Skeletal muscle tissue (tissue), 4 donors: ENCODE measurements around the gene SPSB1. TPM values are rescaled to one million over a fixed set of nuclear protein-coding genes. Genes with fewer than 3 reads are reported as not detected.
"Not testable (repeated sequence)": the region's sequence is repeated elsewhere in the genome, so short reads cannot be mapped to it uniquely, and the experiment has no call there.

Experiments
- H3K27ac ChIP-seq: one replicate; pipeline ENCODE4 v1.7.0; 2013; ENCODE audit warnings: mild to moderate bottlenecking, low read depth, low read length, inconsistent platforms
- H3K27me3 ChIP-seq, 3 donors: one replicate each; pipeline ENCODE4 v1.7.0; 2013; ENCODE audit warnings: low read length in 3 of 3; ENCODE audit not compliant: control insufficient read depth in 3 of 3, insufficient read depth in 3 of 3
- H3K36me3 ChIP-seq, 3 donors: one replicate each; pipeline ENCODE4 v1.7.0; 2013; ENCODE audit warnings: low read length in 3 of 3; ENCODE audit not compliant: control insufficient read depth in 3 of 3, insufficient read depth in 3 of 3
- H3K4me1 ChIP-seq, 3 donors: one replicate each; pipeline ENCODE4 v1.7.0; 2013; ENCODE audit warnings: low read length in 3 of 3, mild to moderate bottlenecking in 3 of 3; ENCODE audit not compliant: control insufficient read depth in 3 of 3, insufficient read depth in 3 of 3
- H3K4me3 ChIP-seq, 3 donors: one replicate each; pipeline ENCODE4 v1.7.0; 2013; ENCODE audit warnings: low read length in 3 of 3
- H3K9ac ChIP-seq, 3 donors: one replicate each; pipeline ENCODE4 v1.7.0; 2013; ENCODE audit warnings: low read length in 3 of 3, mild to moderate bottlenecking in 3 of 3, moderate library complexity in 2 of 3, low read depth in 1 of 3
- H3K9me3 ChIP-seq, 3 donors: one replicate each; pipeline ENCODE4 v1.7.0; 2013; ENCODE audit warnings: low read length in 3 of 3; ENCODE audit not compliant: control insufficient read depth in 3 of 3
- total RNA-seq: library from RNA; depleted of rRNA; stranded (reverse); fragments of >200 nt; gene quantifications from one replicate; pipeline ENCODE4 v1.2.3, GENCODE V29; 2014
- donor health status: Osteomylitis.

The SPSB1 gene
- total RNA-seq, 1 donor from 2014 or later: 6.3 TPM

DNA sequence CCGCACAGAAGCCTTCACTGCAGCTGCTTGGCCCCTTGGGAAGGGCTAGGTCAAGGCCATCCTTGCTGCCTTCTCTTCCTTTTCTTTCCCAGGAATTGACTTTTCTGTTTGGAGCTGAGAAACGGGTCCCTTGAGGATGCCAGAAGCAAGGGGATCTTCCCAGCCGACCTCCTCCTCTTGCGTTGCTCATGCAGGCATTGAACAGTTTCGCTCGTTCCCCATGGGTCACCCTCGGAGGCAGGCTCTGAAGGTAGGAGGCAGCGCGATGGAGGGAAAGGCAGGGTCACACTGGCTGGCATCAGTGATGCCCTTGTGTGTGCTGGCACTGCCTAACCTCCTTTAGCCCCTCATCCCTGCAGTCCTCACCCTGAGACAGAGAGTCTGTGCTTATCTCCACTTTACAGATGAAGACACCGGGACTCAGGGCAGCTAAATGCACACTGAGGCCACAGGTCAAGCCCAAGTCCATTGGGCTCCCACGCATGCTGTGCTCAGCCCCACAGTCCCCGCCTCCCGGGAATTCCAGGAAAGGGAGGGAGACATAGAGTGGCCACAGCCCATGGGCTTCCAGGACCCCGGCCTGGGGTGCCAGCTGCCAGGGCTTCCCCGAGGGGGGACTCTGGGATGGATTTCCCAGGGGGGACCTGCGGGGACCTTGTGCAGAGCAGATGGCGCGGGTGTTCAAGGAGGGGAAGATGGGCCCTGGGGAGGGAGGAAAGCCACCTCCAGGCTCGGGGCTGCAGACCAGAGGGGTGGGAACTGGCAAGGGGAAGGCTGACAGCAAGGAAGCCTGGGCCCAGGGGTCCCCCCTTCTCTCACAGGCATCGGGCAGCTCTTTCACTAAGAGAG is 90.2 kb downstream of the SPSB1 start:
- Histone ChIP-seq H3K36me3 (no peaks in the 10 kb centered on the region), H3K9ac (no peak overlapping the region), H3K27ac (no peak overlapping the region)

DNA sequence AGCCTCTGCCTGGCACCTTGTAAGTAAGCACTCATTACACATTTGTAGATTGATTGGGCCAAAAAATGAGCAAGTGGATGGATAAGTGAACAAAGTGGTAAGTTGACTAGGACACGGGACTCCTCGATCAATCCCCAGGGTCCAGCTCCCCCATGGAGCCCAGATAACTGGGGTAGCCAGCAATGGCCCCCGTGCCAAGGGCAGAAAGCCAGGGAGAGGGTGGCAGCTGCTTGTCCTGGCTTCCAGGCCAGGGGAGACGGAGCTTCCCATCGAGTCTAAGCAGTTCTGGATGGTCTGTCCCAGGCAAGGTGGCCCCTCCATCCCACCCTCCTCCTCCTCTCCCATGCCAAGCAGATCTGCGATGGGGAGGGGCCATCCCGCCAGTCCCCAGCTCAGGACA is 91.4 kb downstream of the SPSB1 start:
- Histone ChIP-seq H3K27me3 (no peaks in the 10 kb centered on the region), H3K9me3 (no peaks in the 10 kb centered on the region), H3K27ac (peak overlapping the region; percentile 82), H3K4me1 (peaks cover 19 to 30% (median 27%) of the 10 kb centered on the region in 3 donors), H3K9ac (peak overlapping the region in 2 of 3 donors; percentile 50 to 56), H3K36me3 (no peaks in the 10 kb centered on the region), H3K4me3 (peak overlapping the region in 2 of 3 donors; percentile 26 to 45)

More for the DNA sequence above, 90.2 kb downstream of the SPSB1 start:
- no peak overlapping the region for H3K4me3 ChIP-seq
- peaks cover 14 to 28% (median 22%) of the 10 kb centered on the region in 3 donors for H3K4me1 ChIP-seq
- no peaks in the 10 kb centered on the region for H3K27me3 ChIP-seq
- no peaks in the 10 kb centered on the region for H3K9me3 ChIP-seq

DNA sequence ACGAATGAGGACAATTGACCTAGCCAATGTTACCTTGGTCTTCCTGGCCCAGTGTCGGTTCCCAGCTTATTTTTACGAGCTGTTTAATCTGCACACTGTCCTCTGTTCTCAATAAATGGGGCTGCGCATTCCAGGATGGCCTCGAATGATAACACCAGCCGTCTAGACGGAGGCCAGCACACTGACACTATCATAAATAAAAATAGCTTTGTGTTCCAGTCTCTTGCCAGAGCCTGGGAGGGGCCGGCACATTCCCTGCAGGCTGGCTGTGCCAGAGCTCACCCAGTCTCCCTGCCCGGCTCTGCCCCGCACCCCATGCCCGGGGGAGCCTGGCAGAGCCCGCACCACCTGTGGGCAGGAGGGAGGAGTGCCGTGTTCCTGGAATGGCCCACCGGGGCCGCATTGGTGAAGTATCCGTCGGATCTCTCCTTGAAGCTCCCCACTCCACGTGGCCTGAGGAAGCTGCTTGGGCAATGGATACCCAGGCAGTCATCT is 92.1 kb downstream of the SPSB1 start:
- Histone ChIP-seq H3K27ac (peak overlapping the region; percentile 82), H3K27me3 (no peaks in the 10 kb centered on the region), H3K36me3 (no peaks in the 10 kb centered on the region), H3K4me1 (peaks cover 19 to 30% (median 27%) of the 10 kb centered on the region in 3 donors), H3K4me3 (peak overlapping the region in 2 of 3 donors; percentile 26 to 45), H3K9me3 (no peaks in the 10 kb centered on the region), H3K9ac (peak overlapping the region in 2 of 3 donors; percentile 50 to 56)

- H3K9ac ChIP-seq: peak overlapping the region in 1 of 3 donors; percentile 33
- not testable (repeated sequence) for H3K27me3 ChIP-seq, H3K9me3 ChIP-seq, H3K36me3 ChIP-seq, H3K4me3 ChIP-seq
- peak overlapping the region; percentile 82 for H3K27ac ChIP-seq
- peaks cover 19 to 30% (median 27%) of the 10 kb centered on the region in 3 donors for H3K4me1 ChIP-seq
Observed at GRCh38 chr1:9385392-9385791, 92.7 kb downstream of the SPSB1 start.

DNA sequence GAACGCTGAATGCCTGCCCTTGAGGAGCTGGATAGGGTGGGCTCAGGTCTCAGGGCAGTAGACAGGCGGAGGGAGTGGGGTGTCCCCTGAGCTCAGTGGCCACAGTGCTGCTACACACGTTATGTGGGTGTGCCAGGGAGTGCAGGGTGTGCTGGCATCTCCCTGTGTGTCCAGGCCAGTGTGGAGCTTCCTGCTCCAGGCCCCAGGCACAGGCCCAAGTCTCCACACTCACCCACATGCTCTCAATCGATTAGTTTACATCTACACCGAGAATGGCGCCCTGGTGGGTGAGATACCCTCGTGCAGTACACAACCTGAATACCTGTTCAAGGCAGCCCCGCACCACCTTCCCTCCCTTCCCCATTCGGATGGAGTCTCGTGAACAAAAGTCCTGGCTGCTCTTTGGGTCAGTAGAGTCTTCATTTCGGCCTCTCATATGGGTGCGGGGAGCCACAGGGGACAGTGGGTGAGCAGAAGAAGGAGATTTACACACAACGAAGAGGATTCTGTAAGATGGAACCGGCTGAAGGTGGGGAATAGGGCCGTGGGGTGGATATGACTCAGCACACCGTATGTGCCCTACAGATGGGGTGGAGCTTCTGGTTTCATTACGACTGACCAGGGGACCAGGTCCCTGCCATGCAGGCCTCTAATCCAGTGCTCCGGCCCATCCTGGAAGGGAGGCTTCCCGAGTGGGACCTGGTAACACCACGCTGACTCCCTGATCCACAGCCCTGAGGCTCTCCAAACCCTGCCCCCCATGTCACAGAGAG is 93.3 kb downstream of the SPSB1 start:
- H3K36me3 ChIP-seq: no peaks in the 10 kb centered on the region
- H3K4me1 ChIP-seq: peaks cover 19 to 30% (median 27%) of the 10 kb centered on the region in 3 donors
- no peaks in the 10 kb centered on the region for H3K27me3 ChIP-seq
- H3K27ac ChIP-seq: no peak overlapping the region
- H3K9ac ChIP-seq: no peak overlapping the region
- H3K4me3 ChIP-seq: no peak overlapping the region
- H3K9me3 ChIP-seq: no peaks in the 10 kb centered on the region

GRCh38 chr1:9388335-9389180 is 95.9 kb downstream of the SPSB1 start:
- peaks cover 19 to 30% (median 27%) of the 10 kb centered on the region in 3 donors for H3K4me1 ChIP-seq
- peak overlapping the region in 1 of 3 donors; percentile 33 for H3K9ac ChIP-seq
- H3K36me3 ChIP-seq: no peaks in the 10 kb centered on the region
- no peak overlapping the region for H3K4me3 ChIP-seq
- H3K9me3 ChIP-seq: no peaks in the 10 kb centered on the region
- H3K27me3 ChIP-seq: no peaks in the 10 kb centered on the region
- H3K27ac ChIP-seq: no peak overlapping the region

DNA sequence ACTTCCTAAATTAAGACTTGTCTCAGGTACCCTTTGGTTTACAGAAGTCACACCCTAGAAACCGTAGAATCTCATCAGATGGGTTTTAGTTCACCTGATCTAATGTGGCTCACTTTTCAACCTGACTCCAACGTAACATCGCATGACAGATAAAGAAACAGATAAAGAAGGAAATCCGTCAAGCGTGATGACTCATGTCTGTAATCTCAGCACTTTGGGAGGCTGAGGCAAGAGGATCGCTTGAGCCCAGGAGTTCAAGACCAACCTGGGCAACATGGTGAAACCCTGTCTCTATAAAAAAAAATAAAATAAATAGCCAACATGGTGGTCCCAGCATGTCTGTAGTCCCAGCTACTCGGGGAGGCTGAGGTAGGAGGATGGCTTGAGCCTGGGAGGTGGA is 97.3 kb downstream of the SPSB1 start:
- H3K4me1 ChIP-seq: peaks cover 7 to 17% (median 15%) of the 10 kb centered on the region in 3 donors
- no peak overlapping the region for H3K27ac ChIP-seq
- H3K27me3 ChIP-seq: no peaks in the 10 kb centered on the region
- H3K9ac ChIP-seq: no peak overlapping the region
- no peak overlapping the region for H3K4me3 ChIP-seq
- no peaks in the 10 kb centered on the region for H3K36me3 ChIP-seq
- peaks cover 0 to 1% (median 0%) of the 10 kb centered on the region in 3 donors for H3K9me3 ChIP-seq

- no peak overlapping the region for H3K9ac ChIP-seq
- no peaks in the 10 kb centered on the region for H3K36me3 ChIP-seq
- peaks cover 4 to 8% (median 8%) of the 10 kb centered on the region in 3 donors for H3K4me1 ChIP-seq
- H3K9me3 ChIP-seq: peaks cover 0 to 3% (median 0%) of the 10 kb centered on the region in 3 donors
- H3K27ac ChIP-seq: no peak overlapping the region
- no peak overlapping the region for H3K4me3 ChIP-seq
- H3K27me3 ChIP-seq: no peaks in the 10 kb centered on the region
Observed at GRCh38 chr1:9391620-9392019, 98.9 kb downstream of the SPSB1 start.

DNA sequence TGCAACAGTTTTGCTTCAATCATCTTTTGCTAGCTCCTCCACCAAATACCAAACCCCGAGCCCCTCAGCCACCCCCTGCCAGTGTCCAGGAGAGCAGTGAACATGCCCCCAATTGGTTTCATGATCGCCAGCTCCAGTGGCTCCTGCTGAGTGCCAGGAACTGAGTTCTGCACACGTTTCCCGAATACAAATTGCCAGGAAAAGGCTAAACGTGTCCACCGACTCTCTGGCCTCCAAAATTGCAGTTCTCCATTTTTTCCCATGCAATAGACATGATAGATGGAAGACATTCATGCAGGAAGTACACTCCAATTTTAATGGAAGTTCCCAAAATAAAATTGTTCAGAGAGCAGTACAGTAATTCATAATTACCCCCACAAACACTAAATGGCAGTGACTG is 101.3 kb downstream of the SPSB1 start:
- Histone ChIP-seq H3K27ac (no peak overlapping the region), H3K4me1 (peaks cover 0 to 6% (median 5%) of the 10 kb centered on the region in 3 donors), H3K27me3 (no peaks in the 10 kb centered on the region), H3K9ac (no peak overlapping the region), H3K9me3 (peaks cover 0 to 3% (median 0%) of the 10 kb centered on the region in 3 donors), H3K36me3 (no peaks in the 10 kb centered on the region), H3K4me3 (no peak overlapping the region)
